GM18520 (cell line): Measurements from ENCODE around the gene TRAPPC2B.
"Not testable (repeated sequence)": the region's sequence is repeated elsewhere in the genome, so short reads cannot be mapped to it uniquely, and the experiment has no call there.

Experiments
- ATAC-seq: cut with Tn5 transposase; IDR thresholded peaks from one replicate; pipeline ENCODE4 v1.9.1; 2021; ENCODE audit not compliant: unreplicated experiment

Gene TRAPPC2B

DNA sequence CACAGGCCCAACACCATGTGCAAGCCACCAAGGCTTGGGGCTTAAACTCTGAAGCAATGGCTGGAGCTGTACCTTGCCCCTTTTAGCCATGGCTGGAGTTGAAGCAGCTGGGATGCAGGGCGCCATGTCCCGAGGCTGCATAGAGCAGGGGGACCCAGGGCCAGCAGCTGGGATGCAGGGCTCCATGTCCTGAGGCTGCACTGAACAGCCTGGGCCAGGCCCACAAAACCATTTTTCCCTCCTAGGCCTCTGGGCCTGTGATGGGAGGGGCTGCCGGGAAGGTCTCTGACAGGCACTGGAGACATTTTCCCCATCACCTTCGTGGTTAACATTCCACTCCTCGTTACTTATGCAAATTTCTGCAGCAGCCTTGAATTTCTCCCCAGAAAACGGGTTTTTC, 10.8 kb downstream of the TRAPPC2B start:
- ATAC-seq, result no peak

- ATAC-seq, result not testable (repeated sequence)
Observed at GRCh38 chr19:57374647-57375046, 11.3 kb downstream of the TRAPPC2B start.

DNA sequence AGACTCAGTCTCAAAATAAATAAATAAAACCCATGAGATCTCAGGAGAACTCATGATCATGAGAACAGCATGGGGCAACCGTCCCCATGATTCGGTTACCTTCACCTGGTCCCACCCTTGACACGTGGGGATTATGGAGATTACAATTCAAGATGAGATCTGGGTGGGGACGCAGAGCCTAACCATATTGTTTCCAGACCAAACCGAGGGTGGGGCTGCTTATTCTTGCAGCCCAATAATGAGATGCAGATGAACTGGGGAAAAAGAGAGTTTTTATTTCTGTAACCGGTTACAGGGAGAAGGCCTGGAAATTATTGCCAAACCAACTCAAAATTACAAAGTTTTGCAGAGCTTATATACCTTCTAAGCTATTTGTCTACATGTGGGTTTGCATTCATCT, 12.8 kb downstream of the TRAPPC2B start:
- no peak for ATAC-seq

DNA sequence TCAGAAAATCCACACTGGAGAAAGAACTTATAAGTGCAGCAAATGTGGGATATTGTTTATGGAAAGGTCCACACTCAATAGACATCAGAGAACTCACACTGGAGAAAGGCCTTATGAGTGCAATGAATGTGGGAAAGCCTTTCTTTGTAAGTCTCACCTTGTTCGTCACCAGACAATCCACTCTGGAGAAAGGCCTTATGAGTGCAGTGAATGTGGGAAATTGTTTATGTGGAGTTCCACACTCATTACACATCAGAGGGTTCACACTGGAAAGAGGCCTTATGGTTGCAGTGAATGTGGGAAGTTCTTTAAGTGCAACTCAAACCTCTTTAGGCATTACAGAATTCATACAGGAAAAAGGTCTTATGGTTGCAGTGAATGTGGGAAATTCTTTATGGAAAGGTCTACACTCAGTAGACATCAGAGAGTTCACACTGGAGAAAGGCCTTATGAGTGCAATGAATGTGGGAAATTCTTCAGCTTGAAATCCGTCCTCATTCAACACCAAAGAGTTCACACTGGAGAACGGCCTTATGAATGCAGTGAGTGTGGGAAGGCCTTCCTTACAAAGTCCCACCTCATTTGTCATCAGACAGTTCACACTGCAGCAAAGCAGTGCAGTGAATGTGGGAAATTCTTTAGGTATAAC, 14.3 kb downstream of the TRAPPC2B start:
- no peak for ATAC-seq

- no peak for ATAC-seq
Observed at GRCh38 chr19:57380923-57381322, 17.6 kb downstream of the TRAPPC2B start.

DNA sequence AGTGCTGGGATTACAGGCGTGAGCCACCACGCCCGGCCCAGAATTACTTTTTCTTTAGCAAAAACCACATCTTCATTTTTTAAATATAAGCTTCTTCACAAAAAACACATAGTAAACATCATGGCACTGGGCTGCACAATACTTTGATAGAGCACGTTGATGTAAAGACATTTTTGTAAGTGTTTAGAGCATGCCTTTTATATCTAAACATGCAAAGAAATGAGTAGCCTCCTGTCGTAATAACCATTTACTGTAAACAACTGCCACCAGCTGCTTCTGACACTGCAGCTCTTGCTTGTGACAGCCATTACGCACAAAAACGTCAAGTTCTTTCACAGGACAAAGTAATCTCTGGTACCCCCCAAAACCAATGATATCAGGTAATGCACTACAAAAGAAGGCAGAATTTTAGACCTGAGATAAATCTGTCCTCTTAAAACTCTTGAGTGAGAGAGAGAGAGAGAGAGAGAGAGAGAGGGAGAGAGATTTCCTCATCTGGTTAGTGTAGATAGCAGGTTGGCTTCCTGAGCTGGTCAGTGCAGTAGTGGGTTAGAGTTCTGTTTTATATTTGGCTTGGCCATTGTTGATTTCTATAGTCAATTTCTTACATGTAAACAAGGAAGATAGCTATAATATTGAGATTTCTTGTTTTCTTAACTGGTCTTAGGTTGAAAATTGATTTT, 19.6 kb downstream of the TRAPPC2B start:
- no peak for ATAC-seq

DNA sequence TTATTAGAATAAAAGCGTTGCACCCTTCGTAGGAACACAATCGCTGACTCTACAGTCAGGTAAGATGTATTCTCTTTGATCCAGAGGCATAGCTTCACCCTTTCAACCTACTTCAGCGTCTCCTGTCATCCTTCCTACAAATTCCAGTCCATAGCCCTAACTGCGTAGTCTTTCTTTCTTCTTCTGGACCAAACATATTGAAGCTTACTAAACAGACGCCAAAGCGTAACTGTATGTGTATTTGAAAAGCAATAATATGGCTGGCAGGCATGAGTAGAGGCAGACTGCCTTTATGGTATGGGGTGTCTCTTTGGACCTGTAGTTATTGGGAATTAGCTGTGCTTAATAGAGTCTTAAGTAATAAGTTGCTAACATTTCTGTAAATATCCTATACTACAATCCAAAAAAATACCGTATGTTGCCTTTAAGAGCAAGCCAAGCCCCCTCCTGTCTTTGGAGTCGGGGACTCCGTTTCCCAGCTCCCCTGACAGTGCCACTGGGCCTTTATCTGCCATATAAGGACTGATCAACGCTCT, 25.9 kb downstream of the TRAPPC2B start:
- ATAC-seq, result no peak

DNA sequence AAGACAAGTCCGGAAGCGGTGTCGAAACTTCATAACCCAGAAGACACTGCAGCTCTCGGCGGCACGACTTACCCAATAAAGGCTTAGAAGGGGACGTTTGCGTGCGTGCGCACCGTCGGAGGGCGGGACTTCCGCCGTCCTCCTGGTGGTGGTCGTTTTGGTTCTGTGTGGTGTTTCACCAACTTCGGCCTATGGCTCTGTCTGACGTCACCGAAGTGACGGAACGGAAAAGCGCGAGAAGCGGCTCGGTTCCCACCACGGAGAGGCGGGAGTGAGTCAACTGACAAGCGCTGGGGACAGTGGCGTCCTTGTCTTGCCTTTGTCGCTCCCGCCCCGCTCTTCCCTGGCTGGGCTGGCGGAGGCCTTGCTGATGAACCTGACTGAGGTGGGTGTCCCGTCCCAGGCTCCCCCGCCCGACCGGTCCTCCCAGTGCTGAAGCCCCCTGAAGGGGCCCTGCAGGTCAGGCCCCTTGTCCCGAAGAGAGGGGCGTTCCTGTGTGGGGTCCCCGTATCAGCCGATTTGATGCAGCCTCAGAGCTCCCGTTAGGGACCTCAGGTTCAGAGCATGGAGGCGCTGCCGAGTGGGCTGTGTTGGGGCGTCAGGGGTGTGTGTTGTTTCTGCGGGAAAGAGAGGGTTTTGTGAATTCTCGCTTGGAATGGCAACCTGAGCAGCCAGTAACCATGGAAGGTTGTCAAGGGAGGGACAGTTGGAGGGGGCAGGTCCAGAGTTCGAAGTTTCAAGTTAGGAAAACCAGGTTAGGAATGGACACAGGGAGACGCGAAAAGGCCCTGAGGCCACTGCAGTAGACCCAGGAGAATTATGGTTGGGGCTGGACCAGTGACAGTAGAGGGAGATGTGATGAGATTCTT, 26.6 kb downstream of the TRAPPC2B start, which contains the start of gene ZNF548:
ZNF548 (plus strand) TSS at position 125 of the 869 bp plus-strand sequence; CDS start at position 371, 246 bp downstream.
- peak; percentile 96 for ATAC-seq

GRCh38 chr19:57395710-57396109, 32.4 kb downstream of the TRAPPC2B start:
- no peak for ATAC-seq

DNA sequence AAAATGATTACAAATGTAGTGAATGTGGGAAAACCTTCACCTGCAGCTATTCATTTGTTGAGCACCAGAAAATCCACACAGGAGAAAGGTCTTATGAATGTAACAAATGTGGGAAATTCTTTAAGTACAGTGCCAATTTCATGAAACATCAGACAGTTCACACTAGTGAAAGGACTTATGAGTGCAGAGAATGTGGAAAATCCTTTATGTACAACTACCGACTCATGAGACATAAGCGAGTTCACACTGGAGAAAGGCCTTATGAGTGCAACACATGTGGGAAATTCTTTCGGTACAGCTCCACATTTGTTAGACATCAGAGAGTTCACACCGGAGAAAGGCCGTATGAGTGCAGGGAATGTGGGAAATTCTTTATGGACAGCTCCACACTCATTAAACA, 35.5 kb downstream of the TRAPPC2B start:
- no peak for ATAC-seq

GRCh38 chr19:57403737-57404563, 40.6 kb downstream of the TRAPPC2B start:
- ATAC-seq, result no peak

DNA sequence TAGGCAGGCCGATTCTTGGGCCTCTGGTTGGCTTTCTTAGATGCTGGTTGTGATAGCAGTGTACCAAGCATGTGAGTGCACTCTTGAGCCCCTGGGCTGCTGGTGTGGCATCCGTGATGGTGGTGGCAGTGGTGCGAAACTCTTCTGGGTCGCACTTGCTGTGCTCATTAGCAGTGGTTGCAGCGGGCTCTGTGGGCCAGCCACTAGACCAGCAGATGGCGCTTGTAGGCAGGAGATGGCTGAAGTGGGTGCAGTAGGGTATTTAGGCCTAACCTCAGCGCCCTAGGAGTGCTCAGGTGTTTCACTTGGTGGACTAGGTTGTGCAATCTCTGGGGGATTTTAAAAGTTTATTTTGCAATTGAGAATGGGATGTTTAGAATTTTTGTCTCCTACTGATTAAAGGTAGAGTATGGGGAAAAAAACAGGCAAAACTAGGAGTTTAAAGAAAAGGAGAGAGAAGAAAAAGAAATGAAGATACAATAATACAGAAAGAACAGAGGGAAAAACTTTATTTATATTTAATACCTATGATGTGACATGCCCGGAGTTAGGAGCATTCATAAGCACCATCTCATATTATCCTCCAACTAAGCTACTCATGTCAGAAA, 43.3 kb downstream of the TRAPPC2B start:
- ATAC-seq, result no peak

GRCh38 chr19:57410877-57411671, 47.7 kb downstream of the TRAPPC2B start, which contains the start of gene ZNF17:
Gene ZNF17 (plus strand): TSS chr19:57411161. CDS start chr19:57413616, 2,455 bp downstream.
- ATAC-seq, result peak; percentile 98
